GM12892 (cell line): ENCODE measurements around the gene TRUB1.
A peak's percentile ranks its signal among the peaks of the same experiment; 100 is the strongest.
"Not testable (repeated sequence)": the region's sequence is repeated elsewhere in the genome, so short reads cannot be mapped to it uniquely, and the experiment has no call there.

ENCODE experiments used
- DNase-seq: peaks from one replicate; pipeline ENCODE4 v3.0.0; 2011; ENCODE audit not compliant: insufficient read length
- FAIRE-seq: peaks from 2 replicates; lab custom pipeline; 2011; peaks lifted over from hg19 to GRCh38; lab: Jason Lieb, UNC
- POLR2A ChIP-seq: IDR thresholded peaks from 2 replicates; pipeline ENCODE4 v1.6.1; 2011; ENCODE audit warnings: low read depth, low read length, control low read depth
- POLR2AphosphoS5 ChIP-seq: IDR thresholded peaks from 2 replicates; pipeline ENCODE4 v1.6.1; 2011; ENCODE audit warnings: low read depth, low read length, control low read depth
- TAF1 ChIP-seq: IDR thresholded peaks from 2 replicates; pipeline ENCODE4 v1.6.1; 2011; ENCODE audit warnings: low read depth, mild to moderate bottlenecking, control low read depth, low read length, borderline replicate concordance

TRUB1 gene

DNA sequence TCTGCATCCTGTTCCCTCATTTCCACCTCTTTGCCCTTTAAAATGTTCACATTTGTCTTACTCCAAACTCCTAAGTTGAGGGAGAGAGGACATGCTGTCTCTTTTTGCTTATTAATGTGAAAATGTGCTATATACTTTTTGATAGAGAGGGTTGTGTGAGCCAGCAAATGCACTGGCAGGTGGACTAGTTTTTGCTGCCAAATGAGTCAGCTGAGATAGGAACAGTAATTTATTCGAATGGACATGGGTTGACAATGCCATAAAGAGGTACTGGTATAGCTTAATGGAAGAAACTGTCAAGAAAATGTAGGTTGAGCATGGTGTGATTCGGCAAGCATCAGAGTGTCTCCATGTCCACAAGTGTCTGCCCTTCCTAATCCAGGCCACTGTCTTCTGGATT is 9.2 kb upstream of the TRUB1 start:
- TF ChIP-seq TAF1 = no peak
- TF ChIP-seq POLR2AphosphoS5 = no peak
- FAIRE-seq = no peak
- no peak for DNase-seq

DNA sequence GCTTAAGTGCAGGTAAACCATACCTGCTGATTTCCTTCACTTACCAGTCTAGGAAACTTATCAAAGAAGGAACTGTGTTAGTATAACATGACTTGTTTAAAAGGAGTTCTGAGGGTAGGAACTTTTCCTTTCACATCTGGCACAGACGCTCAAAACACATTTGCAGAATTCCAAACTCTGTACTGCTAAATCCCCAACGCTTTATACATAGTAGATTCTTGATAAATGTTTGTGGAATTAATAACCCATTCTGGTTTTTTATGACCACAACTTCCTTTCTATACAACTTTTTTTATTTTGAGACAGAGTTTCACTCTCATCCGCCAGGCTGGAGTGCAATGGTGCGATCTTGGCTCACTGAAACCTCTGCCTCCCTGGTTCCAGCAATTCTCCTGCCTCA is 7.7 kb upstream of the TRUB1 start:
- DNase-seq (no peak), FAIRE-seq (no peak)
- no peak for TF ChIP-seq POLR2A

DNA sequence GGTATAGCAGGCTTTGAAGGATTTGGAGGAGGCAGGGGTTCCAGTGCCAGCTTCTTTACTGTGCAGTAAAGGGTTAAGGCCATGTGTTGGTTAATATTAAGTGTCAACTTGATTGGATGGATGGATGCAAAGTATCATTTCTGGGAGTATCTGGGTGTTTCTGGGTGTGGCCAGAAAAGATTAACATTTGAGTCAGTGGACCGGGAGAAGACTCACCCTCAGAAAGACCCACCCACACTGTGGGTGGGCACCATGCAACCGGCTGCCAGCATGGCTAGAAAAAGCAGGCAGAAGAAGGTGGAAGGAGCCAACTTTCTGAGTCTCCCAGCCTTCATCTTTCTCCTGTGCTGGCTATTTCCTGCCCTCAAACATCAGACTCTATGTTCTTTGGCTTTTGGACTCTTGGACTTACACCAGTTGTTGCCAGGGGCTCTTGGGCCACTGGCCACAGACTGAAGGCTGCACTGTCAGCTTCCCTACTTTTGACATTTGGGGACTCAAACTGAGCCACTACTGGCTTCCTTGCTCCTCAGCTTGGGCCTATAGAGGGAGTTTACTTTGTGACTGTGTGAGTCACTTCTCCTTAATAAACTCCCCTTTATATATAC is 6.8 kb upstream of the TRUB1 start:
- DNase-seq (no peak), FAIRE-seq (no peak)

DNA sequence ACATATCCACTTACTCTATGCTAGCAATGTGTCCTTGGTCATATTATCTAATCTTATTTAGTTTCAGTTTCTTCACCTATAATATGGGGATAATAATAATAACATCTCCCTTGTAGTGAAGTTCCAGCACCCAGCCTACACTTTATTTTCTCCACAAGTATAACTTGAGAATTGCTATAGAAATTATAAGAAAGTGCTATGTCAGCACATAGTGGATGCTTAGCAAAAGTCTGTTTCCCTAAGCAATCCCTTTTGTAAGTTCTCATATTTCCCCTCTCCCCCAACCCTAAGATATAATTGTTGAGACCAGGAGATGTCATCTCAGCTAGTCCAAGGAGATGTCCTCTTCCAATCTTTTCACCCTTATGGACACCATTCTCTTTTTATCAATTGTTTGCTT is 5.8 kb upstream of the TRUB1 start:
- DNase-seq = no peak
- no peak for TF ChIP-seq POLR2A
- TF ChIP-seq TAF1 = no peak
- no peak for TF ChIP-seq POLR2AphosphoS5
- no peak for FAIRE-seq

More for the DNA sequence above, 6.8 kb upstream of the TRUB1 start:
- TF ChIP-seq POLR2AphosphoS5 (no peak), TAF1 (no peak), POLR2A (no peak)

DNA sequence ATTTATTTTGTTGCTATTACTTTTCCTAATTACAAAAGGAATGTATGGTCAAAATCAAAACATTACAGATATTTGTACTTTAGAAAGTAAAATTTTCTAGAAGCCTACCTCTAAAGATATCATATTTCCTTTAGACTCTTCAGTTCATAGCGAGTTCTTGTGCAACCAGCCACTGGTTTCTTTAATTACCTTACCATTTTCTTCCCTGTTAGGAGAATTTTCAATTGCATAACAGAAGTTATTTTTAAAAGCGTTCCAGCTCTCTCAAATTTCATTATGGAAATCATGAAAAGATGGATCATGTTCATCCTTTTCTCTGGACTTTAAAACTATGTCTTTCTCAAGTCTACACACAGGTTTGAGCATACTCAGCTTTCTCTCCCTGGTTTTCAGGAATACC is 5.0 kb upstream of the TRUB1 start:
- FAIRE-seq = no peak
- no peak for DNase-seq
- TF ChIP-seq POLR2A = no peak
- no peak for TF ChIP-seq POLR2AphosphoS5
- TF ChIP-seq TAF1 = no peak

DNA sequence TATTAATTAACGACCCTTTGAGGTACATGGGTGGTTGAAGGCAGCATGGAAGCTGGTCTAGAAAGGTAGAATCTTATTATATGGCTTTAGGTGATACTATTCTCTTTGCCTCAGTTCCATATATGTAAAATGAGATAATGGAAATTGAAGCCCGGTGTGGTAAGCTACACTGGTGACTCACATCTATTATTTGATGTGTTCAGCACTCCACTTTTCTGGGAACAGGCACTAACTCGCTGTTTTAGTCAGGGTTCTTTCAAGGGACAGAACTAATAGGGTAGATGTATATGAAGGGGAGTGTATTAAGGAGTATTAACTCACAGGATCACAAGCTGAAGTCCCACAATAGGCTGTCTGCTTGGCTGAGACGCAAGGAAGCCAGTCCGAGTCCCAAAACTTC is 4.4 kb upstream of the TRUB1 start:
- no peak for DNase-seq

DNA sequence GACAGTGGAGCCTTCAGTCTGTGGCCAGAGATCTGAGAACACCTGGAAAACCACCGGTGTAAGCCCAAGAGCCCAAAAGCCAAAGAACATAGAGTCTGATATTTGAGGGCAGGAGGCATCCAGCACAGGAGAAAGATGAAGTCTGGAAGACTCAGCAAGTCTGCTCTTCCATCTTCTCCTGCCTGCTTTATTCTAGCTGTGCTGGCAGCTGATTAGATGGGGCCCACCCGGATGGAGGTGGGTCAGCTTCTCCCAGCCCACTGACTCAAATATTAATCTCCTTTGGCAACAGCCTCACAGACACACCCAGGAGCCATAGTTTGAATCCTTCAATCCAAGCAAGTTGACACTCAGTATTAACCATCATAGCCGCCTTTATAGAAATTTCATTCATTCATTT is 4.0 kb upstream of the TRUB1 start:
- FAIRE-seq, DNase-seq: not testable (repeated sequence)

More for the DNA sequence above, 4.4 kb upstream of the TRUB1 start:
- FAIRE-seq = no peak
- TF ChIP-seq POLR2AphosphoS5 = no peak
- TF ChIP-seq POLR2A = no peak
- TF ChIP-seq TAF1 = no peak

DNA sequence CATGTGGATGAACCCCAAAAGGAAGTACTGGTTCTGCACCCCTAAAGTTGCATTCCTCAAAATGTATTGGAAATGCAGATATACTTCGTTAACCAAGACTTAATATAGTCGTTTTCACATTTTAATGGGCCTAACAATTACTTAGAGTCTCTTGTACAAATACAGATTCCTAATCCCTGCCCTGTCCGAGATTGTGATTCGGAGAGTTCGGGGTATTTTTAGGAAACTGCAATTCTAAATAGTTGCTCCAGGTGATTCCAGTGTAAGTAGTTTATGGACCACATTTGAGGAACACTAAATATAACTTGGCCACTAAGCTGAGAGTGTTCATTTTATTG is 830 bp downstream of the TRUB1 start:
- no peak for DNase-seq
- no peak for FAIRE-seq
- TF ChIP-seq POLR2AphosphoS5 = no peak
- no peak for TF ChIP-seq POLR2A
- no peak for TF ChIP-seq TAF1

DNA sequence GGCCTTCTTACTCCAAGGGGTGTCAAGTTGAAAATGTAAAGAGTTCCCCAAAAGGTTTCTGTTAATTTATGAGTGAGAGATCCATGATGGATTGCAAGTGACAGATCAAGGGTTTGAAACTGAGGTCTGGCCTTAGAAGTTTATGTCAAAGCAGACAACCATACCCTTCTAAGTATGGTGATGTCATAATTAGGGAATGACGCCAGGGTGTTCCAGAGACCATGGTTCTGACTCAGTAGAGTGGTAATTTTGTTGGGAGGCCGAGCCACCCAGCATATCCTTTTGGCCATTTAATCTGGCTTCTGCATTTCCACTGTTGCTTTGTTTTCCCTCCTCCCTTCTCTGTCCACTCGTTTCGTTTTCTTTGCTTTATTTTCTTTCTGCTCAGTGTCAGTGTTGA is 2.7 kb downstream of the TRUB1 start:
- DNase-seq (no peak), FAIRE-seq (no peak)
- TF ChIP-seq POLR2A (no peak), TAF1 (no peak), POLR2AphosphoS5 (no peak)

DNA sequence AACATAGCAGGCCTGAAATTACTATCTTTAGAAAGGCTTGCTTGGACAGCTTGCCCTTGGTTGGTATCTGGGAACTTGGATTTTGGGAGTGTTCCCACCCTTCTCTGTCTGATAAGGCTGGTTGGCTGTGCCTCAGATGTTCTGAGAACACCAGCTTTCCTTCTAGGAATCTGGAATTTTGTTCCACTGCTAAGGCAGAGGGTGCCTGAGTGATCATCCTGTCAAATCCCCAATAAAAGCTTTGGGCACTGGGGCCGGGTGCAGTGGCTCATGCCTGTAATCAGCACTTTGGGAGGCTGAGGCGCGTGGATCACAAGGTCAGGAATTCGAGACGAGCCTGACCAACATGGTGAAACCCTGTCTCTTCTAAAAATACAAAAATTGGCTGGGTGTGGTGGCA is 5.0 kb downstream of the TRUB1 start:
- FAIRE-seq = no peak
- DNase-seq = no peak
- TF ChIP-seq POLR2A (no peak), TAF1 (no peak), POLR2AphosphoS5 (no peak)

DNA sequence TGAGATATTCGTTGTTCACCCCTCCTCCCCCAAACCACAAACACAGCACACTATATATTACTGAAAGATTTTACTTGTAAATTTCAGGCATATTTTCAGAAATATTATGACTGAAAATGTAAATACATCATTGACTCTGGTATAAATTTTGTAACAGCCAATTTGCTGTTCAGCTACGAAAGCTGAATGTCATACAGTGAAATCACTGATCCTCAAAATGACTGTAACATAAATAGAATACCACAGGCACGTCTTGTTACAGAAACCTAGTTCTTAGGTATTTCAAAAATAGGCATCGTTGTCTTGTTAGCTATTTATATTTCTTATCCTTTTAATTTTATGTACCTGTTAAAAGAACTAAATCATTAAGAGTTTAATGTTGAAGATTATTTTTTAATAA is 15.1 kb downstream of the TRUB1 start:
- no peak for DNase-seq
- peak; percentile 57 for FAIRE-seq
- TF ChIP-seq POLR2AphosphoS5 = no peak
- TF ChIP-seq POLR2A = no peak
- TF ChIP-seq TAF1 = no peak

DNA sequence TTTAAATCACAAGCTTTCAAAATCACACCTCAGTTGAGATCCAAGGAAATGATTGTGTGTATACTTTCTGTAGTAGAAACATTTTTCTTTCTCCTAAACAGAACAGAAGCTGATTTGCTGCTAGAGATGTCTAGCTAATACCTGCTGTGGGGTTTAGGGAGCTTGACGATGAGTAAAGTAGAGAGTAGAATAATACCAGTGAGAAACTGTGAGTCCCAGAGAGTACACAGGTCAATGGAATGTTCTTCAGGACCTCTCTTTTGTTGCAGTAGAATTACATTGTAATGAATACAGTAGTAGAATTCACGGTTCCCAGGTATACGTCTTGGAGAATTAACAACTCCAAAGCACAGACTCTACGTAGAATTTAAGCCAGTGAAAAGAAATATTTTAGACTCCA is 18.0 kb downstream of the TRUB1 start:
- DNase-seq (no peak), FAIRE-seq (peak; percentile 9)
- no peak for TF ChIP-seq POLR2A
- TF ChIP-seq POLR2AphosphoS5 = no peak
- TF ChIP-seq TAF1 = no peak

DNA sequence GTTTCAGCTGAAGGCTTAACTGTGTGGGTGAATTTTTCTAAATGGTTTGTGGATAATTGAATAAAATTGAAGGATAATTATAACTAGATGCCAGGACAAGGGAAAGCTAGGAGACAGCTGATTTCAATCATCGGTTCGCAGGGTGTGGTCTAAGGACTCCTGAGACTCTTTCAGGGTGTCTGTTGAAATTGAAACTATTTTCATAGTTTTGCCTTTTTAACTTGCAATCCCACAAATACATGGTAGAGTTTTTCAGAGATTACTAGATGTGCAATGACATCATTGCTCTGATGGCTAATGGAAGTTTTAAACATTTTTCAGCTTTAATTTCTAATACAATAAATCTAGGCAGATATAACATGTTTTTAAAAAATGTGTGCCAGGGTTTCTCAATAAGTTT is 18.5 kb downstream of the TRUB1 start:
- DNase-seq (no peak), FAIRE-seq (peak; percentile 21)
- TF ChIP-seq POLR2A = no peak
- no peak for TF ChIP-seq TAF1
- no peak for TF ChIP-seq POLR2AphosphoS5
